Kidney (tissue), 14 donors: ENCODE results near the gene TMC6. TPM values are rescaled to one million over a fixed set of nuclear protein-coding genes. Genes with fewer than 3 reads are reported as not detected.

Source experiments
- DNase-seq, 5 donors: peaks; one replicate each; pipeline ENCODE4 v3.0.0-alpha.2; 2013 to 2020
- FAIRE-seq: peaks from 2 replicates; lab custom pipeline; 2012; peaks lifted over from hg19 to GRCh38; lab: Jason Lieb, UNC
- H3K27ac ChIP-seq, 2 donors: one replicate each; pipeline ENCODE4 v1.7.0; 2013; ENCODE audit warnings: low read depth in 2 of 2, low read length in 2 of 2, inconsistent platforms in 1 of 2
- H3K27me3 ChIP-seq: one replicate; pipeline ENCODE4 v1.7.1; 2013; ENCODE audit warnings: low read length, inconsistent platforms; ENCODE audit not compliant: control insufficient read depth, insufficient read depth
- H3K36me3 ChIP-seq, 3 donors: one replicate each; pipeline versions ENCODE4 v1.7.0 to v1.7.1; 2013; ENCODE audit warnings: low read length in 3 of 3, control low read depth in 1 of 3, inconsistent platforms in 1 of 3; ENCODE audit not compliant: insufficient read depth in 3 of 3, control insufficient read depth in 2 of 3
- H3K4me1 ChIP-seq, 3 donors: one replicate each; pipeline versions ENCODE4 v1.7.0 to v1.7.1; 2013; ENCODE audit warnings: low read length in 3 of 3, inconsistent platforms in 1 of 3, low read depth in 1 of 3; ENCODE audit not compliant: control insufficient read depth in 2 of 3, insufficient read depth in 2 of 3
- H3K4me3 ChIP-seq, 3 donors: one replicate each; pipeline versions ENCODE4 v1.7.0 to v1.8.1; 2013; ENCODE audit warnings: low read length in 3 of 3, control low read depth in 1 of 3, inconsistent platforms in 1 of 3
- H3K9ac ChIP-seq, 3 donors: one replicate each; pipeline versions ENCODE4 v1.7.0 to v1.7.1; 2013; ENCODE audit warnings: low read length in 3 of 3, control low read depth in 1 of 3, inconsistent platforms in 1 of 3
- H3K9me3 ChIP-seq, 3 donors: one replicate each; pipeline versions ENCODE4 v1.7.0 to v1.7.1; 2013; ENCODE audit warnings: low read length in 3 of 3, control low read depth in 1 of 3, inconsistent platforms in 1 of 3; ENCODE audit not compliant: control insufficient read depth in 2 of 3, insufficient read depth in 1 of 3
- intact Hi-C: fragments of 100-400 bp; cut with DNase I; formaldehyde crosslinking; loops from one replicate; pipeline ENCODE4 v1.11.1; 2022
- polyA plus RNA-seq: library from polyadenylated mRNA; stranded (reverse); fragments of 350-450 nt; fragmentation: Illumina TruSeq; extraction: RNeasy Lipid Tissue Mini Kit (QIAGEN cat#74804); gene quantifications from one replicate; pipeline ENCODE4 v1.2.3, GENCODE V29; 2014; ENCODE audit warnings: low read depth, low replicate concordance; ENCODE audit not compliant: insufficient read depth
- total RNA-seq: library from RNA; stranded (reverse); fragmentation: NEBNext Ultra II Directional; extraction: Animal tissue kit (Norgen Biotek cat#: 25700); gene quantifications from one replicate; pipeline ENCODE4 v1.2.1, GENCODE V29; 2021
- TF ChIP-seq, protein P1 (sequence below): IDR thresholded peaks from 3 replicates; pipeline ENCODE4 v1.5.1; 2012; ENCODE audit warnings: mild to moderate bottlenecking, moderate library complexity, borderline replicate concordance; ENCODE audit not compliant: insufficient read depth; ENCODE audit errors: extremely low read depth
- donor health status: control.
- donor health status: control.
- donor health status: control.
- donor health status: control.
- donor health status: control.
- donor health status: DM: yes; HTN: yes; CAD: no.
- donor health status: Normal renal cell carcinoma (clear cell type).

TMC6 gene
- total and polyA plus RNA-seq, 2 donors from 2014 or later = 15.0 to 115 TPM

DNA sequence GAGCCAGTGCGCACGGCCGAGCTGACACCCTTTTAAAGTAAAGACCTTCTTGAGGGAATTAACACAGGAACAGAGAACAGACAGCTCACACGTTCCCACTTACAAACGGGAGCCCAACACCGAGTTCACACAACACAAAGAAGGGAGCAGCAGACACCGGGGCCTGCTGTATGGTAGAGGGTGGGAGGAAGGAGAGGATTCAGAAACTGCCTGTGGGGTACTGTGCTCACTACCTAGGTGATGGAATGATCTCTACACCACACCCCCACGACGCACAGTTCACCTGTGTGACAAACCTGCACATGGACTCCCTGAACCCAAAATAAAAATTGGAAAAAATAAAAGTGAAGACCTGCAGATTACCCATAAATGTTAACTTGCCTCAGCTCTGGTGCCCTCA lies 32.5 kb downstream of the TMC6 start:
- no peak for FAIRE-seq
- H3K4me3 ChIP-seq = no peak overlapping the region
- H3K4me1 ChIP-seq = no peaks in the 10 kb centered on the region
- TF ChIP-seq, protein P1, sequence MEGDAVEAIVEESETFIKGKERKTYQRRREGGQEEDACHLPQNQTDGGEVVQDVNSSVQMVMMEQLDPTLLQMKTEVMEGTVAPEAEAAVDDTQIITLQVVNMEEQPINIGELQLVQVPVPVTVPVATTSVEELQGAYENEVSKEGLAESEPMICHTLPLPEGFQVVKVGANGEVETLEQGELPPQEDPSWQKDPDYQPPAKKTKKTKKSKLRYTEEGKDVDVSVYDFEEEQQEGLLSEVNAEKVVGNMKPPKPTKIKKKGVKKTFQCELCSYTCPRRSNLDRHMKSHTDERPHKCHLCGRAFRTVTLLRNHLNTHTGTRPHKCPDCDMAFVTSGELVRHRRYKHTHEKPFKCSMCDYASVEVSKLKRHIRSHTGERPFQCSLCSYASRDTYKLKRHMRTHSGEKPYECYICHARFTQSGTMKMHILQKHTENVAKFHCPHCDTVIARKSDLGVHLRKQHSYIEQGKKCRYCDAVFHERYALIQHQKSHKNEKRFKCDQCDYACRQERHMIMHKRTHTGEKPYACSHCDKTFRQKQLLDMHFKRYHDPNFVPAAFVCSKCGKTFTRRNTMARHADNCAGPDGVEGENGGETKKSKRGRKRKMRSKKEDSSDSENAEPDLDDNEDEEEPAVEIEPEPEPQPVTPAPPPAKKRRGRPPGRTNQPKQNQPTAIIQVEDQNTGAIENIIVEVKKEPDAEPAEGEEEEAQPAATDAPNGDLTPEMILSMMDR = no peak
- H3K9me3 ChIP-seq = no peaks in the 10 kb centered on the region
- H3K27ac ChIP-seq = no peak overlapping the region
- no peak overlapping the region for H3K9ac ChIP-seq
- peaks cover 5 to 65% (median 27%) of the 10 kb centered on the region in 3 donors for H3K36me3 ChIP-seq
- intact Hi-C loops = no loop called here
- no peaks in the 10 kb centered on the region for H3K27me3 ChIP-seq
- peak in 1 of 5 donors; percentile 37 for DNase-seq

DNA sequence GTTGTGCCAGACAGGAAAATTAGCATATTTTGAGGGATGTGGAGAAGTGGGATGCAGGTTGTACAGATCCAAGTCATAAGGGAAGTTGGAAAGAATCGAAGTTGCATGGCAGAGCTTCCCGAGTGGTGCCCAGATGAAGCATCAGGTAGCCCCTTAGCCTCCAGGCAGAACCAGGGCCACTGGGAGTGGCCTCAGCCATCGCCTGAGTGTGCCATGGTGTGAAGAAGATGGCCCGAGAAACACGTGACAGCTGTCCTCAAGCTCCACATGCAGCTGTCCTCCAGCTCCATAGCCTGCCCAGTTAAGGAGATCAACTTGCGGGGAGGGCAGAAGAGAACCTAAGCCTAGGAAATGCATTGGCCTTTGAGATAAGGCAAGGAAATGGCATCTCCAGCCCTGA lies 33.5 kb downstream of the TMC6 start:
- Histone ChIP-seq H3K4me1 (no peaks in the 10 kb centered on the region), H3K9ac (no peak overlapping the region), H3K4me3 (no peak overlapping the region), H3K27me3 (no peaks in the 10 kb centered on the region), H3K9me3 (no peaks in the 10 kb centered on the region), H3K27ac (no peak overlapping the region), H3K36me3 (peaks cover 5 to 67% (median 30%) of the 10 kb centered on the region in 3 donors)
- intact Hi-C loops = no loop called here
- DNase-seq (peak in 1 of 5 donors; percentile 31), FAIRE-seq (no peak)
- TF ChIP-seq, protein P1 = no peak

DNA sequence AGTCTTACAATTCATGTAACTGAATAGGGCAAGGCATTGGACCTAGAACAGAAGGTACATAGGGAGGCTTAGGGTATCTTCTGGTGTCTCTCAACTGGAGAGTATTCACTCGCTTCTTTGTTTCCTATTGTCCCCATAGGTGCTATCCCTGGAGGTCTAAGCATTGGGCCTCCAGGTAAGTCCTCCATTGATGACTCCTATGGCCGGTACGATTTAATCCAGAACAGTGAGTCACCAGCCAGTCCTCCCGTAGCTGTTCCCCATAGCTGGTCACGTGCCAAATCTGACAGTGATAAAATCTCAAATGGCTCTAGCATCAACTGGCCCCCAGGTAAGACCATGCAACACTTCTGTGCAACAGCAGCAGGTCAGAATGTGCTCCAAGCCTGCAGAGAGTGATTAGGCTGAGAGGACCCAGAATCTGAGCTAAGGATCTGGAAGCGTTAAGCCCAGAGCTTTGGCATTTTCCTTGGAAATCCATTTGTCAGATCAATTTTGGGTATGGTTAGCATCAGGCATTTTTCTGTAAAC lies 35.7 kb downstream of the TMC6 start:
- Histone ChIP-seq H3K4me3 (no peak overlapping the region), H3K27ac (no peak overlapping the region), H3K27me3 (no peaks in the 10 kb centered on the region), H3K36me3 (peaks cover 3 to 62% (median 27%) of the 10 kb centered on the region in 3 donors), H3K9me3 (no peaks in the 10 kb centered on the region), H3K9ac (no peak overlapping the region), H3K4me1 (no peaks in the 10 kb centered on the region)
- intact Hi-C loops = no loop called here
- FAIRE-seq = no peak
- TF ChIP-seq, protein P1 = no peak
- peak in 1 of 5 donors; percentile 10 for DNase-seq
